Neutrophil (primary cell): Measurements from ENCODE around the gene NT5DC2.

Experiments
- H3K27ac ChIP-seq: fragments of 200-600 bp; sonication (generic); 2 replicates; pipeline ENCODE4 v1.5.1; 2016; ENCODE audit warnings: mild to moderate bottlenecking, moderate library complexity
- H3K27me3 ChIP-seq: fragments of 200-600 bp; sonication (generic); 2 replicates; pipeline ENCODE4 v1.6.0; 2016; ENCODE audit warnings: mild to moderate bottlenecking
- H3K36me3 ChIP-seq: fragments of 200-600 bp; sonication (generic); 2 replicates; pipeline ENCODE4 v1.5.1; 2017
- H3K4me1 ChIP-seq, 2 experiments: fragments of 200-600 bp in 1 of 2; sonication (generic) in 1 of 2; 1 replicate in 1 of 2; 2 replicates in 1 of 2; pipeline versions ENCODE4 v1.5.1 to v1.6.1; 2013 to 2016; ENCODE audit warnings: low read depth in 1 of 2, low read length in 1 of 2, mild to moderate bottlenecking in 1 of 2, moderate library complexity in 1 of 2; ENCODE audit not compliant: control insufficient read depth in 1 of 2, insufficient read depth in 1 of 2
- H3K4me3 ChIP-seq, 2 experiments: fragments of 200-600 bp in 1 of 2; sonication (generic) in 1 of 2; 1 replicate in 1 of 2; 2 replicates in 1 of 2; pipeline ENCODE4 v1.5.1; 2013 to 2016; ENCODE audit warnings: low read depth in 1 of 2, low read length in 1 of 2, mild to moderate bottlenecking in 1 of 2, moderate library complexity in 1 of 2
- H3K9me3 ChIP-seq: fragments of 200-600 bp; sonication (generic); 2 replicates; pipeline ENCODE4 v1.5.1; 2016
- CTCF ChIP-seq: fragments of 200-600 bp; sonication (generic); IDR thresholded peaks from 2 replicates; pipeline ENCODE4 v1.5.1; 2016; ENCODE audit warnings: antibody characterized with exemption

NT5DC2 gene

GRCh38 chr3:52536369-52537164, 2.9 kb upstream of the NT5DC2 start, which contains the start of gene UQCC5:
TSS of gene UQCC5 (plus strand) at chr3:52536605. CDS start at chr3:52536756, 151 bp downstream.
- H3K36me3 ChIP-seq, result no peaks in the 10 kb centered on the region
- peak; percentile 46 for TF ChIP-seq CTCF
- peaks cover 48% of the 10 kb centered on the region for H3K27me3 ChIP-seq
- peak within 1 kb of the TSS; percentile 29 for H3K27ac ChIP-seq
- no peaks in the 10 kb centered on the region for H3K9me3 ChIP-seq
- H3K4me3 ChIP-seq, result peak within 1 kb of the TSS; percentile 74 to 77
- peaks cover 30 to 48% of the 10 kb centered on the region in 2 experiments for H3K4me1 ChIP-seq

- Histone ChIP-seq H3K9me3 (no peaks in the 10 kb centered on the region), H3K27ac (peak overlapping the region; percentile 29), H3K4me3 (peak overlapping the region; percentile 74 to 77), H3K27me3 (peaks cover 54% of the 10 kb centered on the region), H3K4me1 (peaks cover 30 to 48% of the 10 kb centered on the region in 2 experiments), H3K36me3 (no peaks in the 10 kb centered on the region)
- no peak for TF ChIP-seq CTCF
These were observed 2.4 kb upstream of the NT5DC2 start for GRCh38 chr3:52536112-52536368.

GRCh38 chr3:52535411-52536111, 1.9 kb upstream of the NT5DC2 start:
- Histone ChIP-seq H3K27me3 (peaks cover 58% of the 10 kb centered on the region), H3K9me3 (no peaks in the 10 kb centered on the region), H3K36me3 (no peaks in the 10 kb centered on the region), H3K4me3 (peak overlapping the region in 1 of 2 experiments; percentile 77), H3K27ac (peak overlapping the region; percentile 29), H3K4me1 (peaks cover 30 to 48% of the 10 kb centered on the region in 2 experiments)
- TF ChIP-seq CTCF, result no peak

GRCh38 chr3:52534281-52535183, 875 bp upstream of the NT5DC2 start:
- Histone ChIP-seq H3K4me1 (peaks cover 30 to 48% of the 10 kb centered on the region in 2 experiments), H3K27me3 (peaks cover 63% of the 10 kb centered on the region), H3K36me3 (no peaks in the 10 kb centered on the region), H3K9me3 (no peaks in the 10 kb centered on the region), H3K27ac (no peak overlapping the region), H3K4me3 (peak overlapping the region in 1 of 2 experiments; percentile 27)
- no peak for TF ChIP-seq CTCF

- Histone ChIP-seq H3K4me3 (peak overlapping the region in 1 of 2 experiments; percentile 51), H3K27me3 (peaks cover 63% of the 10 kb centered on the region), H3K4me1 (peaks cover 19 to 34% of the 10 kb centered on the region in 2 experiments), H3K36me3 (no peaks in the 10 kb centered on the region), H3K27ac (no peak overlapping the region), H3K9me3 (no peaks in the 10 kb centered on the region)
- TF ChIP-seq CTCF, result no peak
These were observed 627 bp downstream of the NT5DC2 start for GRCh38 chr3:52532838-52533622.
